Mesothelial cell of epicardium (in vitro differentiated cells): ENCODE measurements around the gene TMEM63C. TPM values are rescaled to one million over a fixed set of nuclear protein-coding genes. Genes with fewer than 3 reads are reported as not detected.
A peak's percentile ranks its signal among the peaks of the same experiment; 100 is the strongest.

Source experiments
- DNase-seq, 2 experiments: peaks; one replicate each; pipeline ENCODE4 v3.0.0; 2021; ENCODE audit warnings: low spot score in 2 of 2; ENCODE audit not compliant: unreplicated experiment in 2 of 2
- H3K27ac Mint-ChIP-seq: 2 replicates; pipeline ENCODE4 v1.8.0; 2021; ENCODE audit warnings: mixed read lengths
- H3K27me3 Mint-ChIP-seq: 2 replicates; pipeline ENCODE4 v1.8.0; 2021; ENCODE audit warnings: low read depth, mixed read lengths
- H3K36me3 Mint-ChIP-seq: 2 replicates; pipeline ENCODE4 v1.8.0; 2021; ENCODE audit warnings: mixed read lengths
- H3K4me1 Mint-ChIP-seq: 2 replicates; pipeline ENCODE4 v1.8.0; 2021; ENCODE audit warnings: mixed read lengths
- H3K4me3 Mint-ChIP-seq: 2 replicates; pipeline ENCODE4 v1.8.0; 2021; ENCODE audit warnings: mild to moderate bottlenecking, moderate library complexity, mixed read lengths
- H3K9me3 Mint-ChIP-seq: 2 replicates; pipeline ENCODE4 v1.8.0; 2021; ENCODE audit warnings: mixed read lengths
- total RNA-seq: library from RNA; stranded (reverse); gene quantifications from 3 replicates; pipeline ENCODE4 v1.2.1, GENCODE V29; 2021
- TF ChIP-seq, protein P1 (sequence below): fragments of 200-600 bp; sonication (generic); IDR thresholded peaks from one replicate; pipeline ENCODE4 v1.5.0; 2021; ENCODE audit warnings: antibody characterized with exemption; ENCODE audit not compliant: unreplicated experiment

TMEM63C gene
- total RNA-seq, 1 donor from 2014 or later, result 6.2 TPM

DNA sequence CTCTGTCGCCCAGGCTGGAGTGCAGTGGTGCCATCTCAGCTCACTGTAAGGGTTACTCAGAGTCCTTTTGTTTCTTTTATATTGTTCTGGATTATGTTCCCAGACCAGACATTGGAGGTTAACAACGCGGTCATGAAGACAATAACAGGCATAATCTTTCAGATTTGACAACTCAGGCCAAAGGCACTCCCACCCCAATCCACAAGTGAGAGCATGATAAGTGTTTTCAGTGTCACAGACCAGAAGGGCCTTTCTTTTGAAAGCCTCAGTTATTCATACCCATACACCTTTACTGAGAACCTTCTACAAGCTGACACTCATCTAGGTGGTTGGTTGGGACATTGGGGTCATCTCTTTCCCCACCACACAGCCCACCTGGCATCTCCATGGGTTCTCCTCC, 2.9 kb upstream of the TMEM63C start:
- Mint-ChIP-seq H3K4me3 (no peak overlapping the region), H3K9me3 (no peaks in the 10 kb centered on the region), H3K27ac (no peak overlapping the region), H3K27me3 (peaks cover 47% of the 10 kb centered on the region), H3K36me3 (no peaks in the 10 kb centered on the region), H3K4me1 (peaks cover 8% of the 10 kb centered on the region)
- DNase-seq, result no peak
- TF ChIP-seq, protein P1, sequence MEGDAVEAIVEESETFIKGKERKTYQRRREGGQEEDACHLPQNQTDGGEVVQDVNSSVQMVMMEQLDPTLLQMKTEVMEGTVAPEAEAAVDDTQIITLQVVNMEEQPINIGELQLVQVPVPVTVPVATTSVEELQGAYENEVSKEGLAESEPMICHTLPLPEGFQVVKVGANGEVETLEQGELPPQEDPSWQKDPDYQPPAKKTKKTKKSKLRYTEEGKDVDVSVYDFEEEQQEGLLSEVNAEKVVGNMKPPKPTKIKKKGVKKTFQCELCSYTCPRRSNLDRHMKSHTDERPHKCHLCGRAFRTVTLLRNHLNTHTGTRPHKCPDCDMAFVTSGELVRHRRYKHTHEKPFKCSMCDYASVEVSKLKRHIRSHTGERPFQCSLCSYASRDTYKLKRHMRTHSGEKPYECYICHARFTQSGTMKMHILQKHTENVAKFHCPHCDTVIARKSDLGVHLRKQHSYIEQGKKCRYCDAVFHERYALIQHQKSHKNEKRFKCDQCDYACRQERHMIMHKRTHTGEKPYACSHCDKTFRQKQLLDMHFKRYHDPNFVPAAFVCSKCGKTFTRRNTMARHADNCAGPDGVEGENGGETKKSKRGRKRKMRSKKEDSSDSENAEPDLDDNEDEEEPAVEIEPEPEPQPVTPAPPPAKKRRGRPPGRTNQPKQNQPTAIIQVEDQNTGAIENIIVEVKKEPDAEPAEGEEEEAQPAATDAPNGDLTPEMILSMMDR, result no peak

DNA sequence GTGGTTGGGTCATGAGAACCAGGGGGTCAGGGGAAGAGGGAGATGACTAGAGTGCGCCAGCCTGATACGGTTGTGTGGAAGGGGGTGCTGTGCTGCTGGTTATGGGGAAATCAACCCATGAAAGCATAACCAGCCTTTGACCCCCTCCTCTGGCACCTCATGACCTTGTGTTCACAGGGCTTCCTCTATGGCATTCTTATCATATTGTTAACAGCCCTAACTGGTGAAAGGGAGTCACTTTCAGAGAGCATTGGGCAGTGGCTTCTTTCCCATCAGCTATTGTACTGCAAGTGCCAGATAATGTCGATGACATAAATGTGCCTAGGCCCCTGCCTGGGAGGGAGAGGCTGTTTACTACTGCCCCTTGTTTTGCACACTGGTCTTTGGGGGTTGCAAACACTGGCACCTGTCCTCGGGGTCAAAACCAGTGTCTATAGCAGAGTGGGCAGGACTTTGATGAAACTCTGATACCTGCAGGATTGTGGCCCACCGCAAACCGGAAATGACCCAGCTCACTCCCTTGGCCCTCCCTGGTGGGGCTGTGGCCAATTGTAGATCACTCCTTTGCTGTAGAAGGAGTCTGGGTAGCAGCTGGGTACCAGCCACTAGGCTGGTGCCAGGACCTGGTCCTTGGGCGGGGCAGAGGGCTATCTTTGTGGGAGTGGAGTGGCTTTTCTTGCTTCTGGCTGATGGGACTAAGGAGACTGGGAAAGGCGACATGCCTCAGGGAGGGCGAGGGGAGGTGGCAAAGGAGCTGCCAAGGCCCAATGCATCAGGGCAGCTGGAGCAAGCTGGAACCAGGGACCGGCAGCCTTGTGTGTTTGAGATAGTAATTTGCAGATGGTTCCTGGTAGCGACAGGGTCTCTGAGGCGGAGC, 634 bp upstream of the TMEM63C start:
- Mint-ChIP-seq H3K36me3 (no peaks in the 10 kb centered on the region), H3K27ac (peak overlapping the region; percentile 89), H3K27me3 (peaks cover 48% of the 10 kb centered on the region), H3K4me3 (peak overlapping the region; percentile 75), H3K9me3 (no peaks in the 10 kb centered on the region), H3K4me1 (peaks cover 8% of the 10 kb centered on the region)
- DNase-seq, result no peak
- TF ChIP-seq, protein P1, result no peak

DNA sequence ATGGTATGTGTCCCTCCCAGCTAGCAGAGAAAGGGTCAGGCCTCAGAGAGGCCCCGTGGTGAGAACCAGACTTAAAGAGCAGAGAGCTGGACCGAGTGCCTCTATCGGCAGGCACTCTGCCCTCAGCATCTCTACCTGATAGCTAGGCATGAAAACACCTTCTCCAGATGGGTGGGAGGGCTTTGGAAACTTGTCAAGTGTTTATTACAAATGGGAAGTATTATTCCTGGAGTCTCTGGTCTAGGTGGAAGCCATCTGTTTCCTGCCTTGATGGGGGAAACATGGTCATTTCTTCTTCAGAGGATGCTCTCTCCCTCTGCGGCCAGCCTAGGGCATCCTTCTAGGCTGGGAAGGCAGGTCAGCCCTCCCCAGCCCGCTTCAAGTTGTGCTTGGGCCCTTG, 2.3 kb downstream of the TMEM63C start:
- DNase-seq, result no peak
- TF ChIP-seq, protein P1, result no peak
- H3K27me3 Mint-ChIP-seq, result peaks cover 42% of the 10 kb centered on the region
- H3K36me3 Mint-ChIP-seq, result no peaks in the 10 kb centered on the region
- peaks cover 8% of the 10 kb centered on the region for H3K4me1 Mint-ChIP-seq
- H3K27ac Mint-ChIP-seq, result no peak overlapping the region
- H3K4me3 Mint-ChIP-seq, result no peak overlapping the region
- H3K9me3 Mint-ChIP-seq, result no peaks in the 10 kb centered on the region

DNA sequence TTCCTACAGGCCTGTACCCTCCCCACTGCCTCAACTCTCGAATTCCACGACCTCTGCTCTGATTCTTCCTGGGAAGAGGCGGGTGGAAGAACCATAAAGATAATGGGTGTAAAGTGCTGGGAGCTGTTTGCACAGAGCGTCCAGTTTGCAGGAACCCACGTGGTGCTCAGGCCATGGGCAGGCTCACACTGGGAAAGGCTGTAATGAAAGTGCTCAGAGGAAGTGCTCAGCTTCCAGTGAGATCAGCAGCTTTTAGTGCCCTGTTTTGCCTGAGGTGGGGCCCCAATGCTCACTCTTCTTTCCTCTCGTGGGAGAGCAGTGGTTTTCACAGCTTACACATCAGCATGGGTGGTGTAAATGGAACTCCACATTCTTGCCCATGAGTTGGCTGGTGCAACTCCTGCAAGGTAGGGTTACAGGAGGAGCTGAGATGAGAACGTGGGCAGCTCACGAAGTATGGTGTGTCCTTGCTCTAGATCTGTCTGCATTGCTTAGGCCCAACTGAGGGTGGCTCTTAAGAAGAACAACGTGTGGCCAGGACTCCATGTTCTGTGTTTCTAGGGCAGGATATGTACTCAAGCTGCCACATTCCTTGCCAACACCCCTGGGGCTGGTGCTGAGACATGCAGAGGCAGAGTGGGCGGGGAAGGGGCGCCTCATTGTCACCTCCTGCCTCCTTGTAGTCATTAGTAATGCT, 2.9 kb downstream of the TMEM63C start:
- DNase-seq, result no peak
- TF ChIP-seq, protein P1, result no peak
- no peak overlapping the region for H3K4me3 Mint-ChIP-seq
- no peak overlapping the region for H3K27ac Mint-ChIP-seq
- peaks cover 42% of the 10 kb centered on the region for H3K27me3 Mint-ChIP-seq
- H3K9me3 Mint-ChIP-seq, result no peaks in the 10 kb centered on the region
- peaks cover 8% of the 10 kb centered on the region for H3K4me1 Mint-ChIP-seq
- no peaks in the 10 kb centered on the region for H3K36me3 Mint-ChIP-seq

DNA sequence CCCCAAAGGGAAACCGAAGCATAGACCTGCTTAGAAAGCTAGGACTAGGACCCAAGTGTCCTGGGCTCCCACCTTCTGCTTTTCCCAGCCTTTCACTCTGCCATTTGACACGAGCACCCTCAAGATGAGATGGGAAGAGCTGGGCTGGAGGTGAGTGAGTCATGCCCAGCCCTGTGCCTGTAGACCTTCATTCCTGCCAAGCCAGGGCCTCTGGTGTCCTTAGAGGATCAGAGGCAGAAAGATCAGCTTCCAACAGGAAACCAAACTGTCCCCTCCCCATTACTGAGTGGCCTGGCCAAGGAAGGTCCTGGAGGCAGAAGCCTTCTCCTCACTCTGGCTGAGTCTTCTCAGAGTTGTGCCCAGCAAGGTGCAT, 3.5 kb downstream of the TMEM63C start:
- Mint-ChIP-seq H3K27ac (no peak overlapping the region), H3K4me3 (no peak overlapping the region), H3K9me3 (no peaks in the 10 kb centered on the region), H3K27me3 (peaks cover 40% of the 10 kb centered on the region), H3K36me3 (no peaks in the 10 kb centered on the region), H3K4me1 (peaks cover 8% of the 10 kb centered on the region)
- DNase-seq, result no peak
- TF ChIP-seq, protein P1, result no peak
